M059J (cell line): ENCODE results near the gene HOXA4. TPM values are rescaled to one million over a fixed set of nuclear protein-coding genes. Genes with fewer than 3 reads are reported as not detected.

Source experiments
- DNase-seq: peaks from one replicate; pipeline ENCODE4 v3.0.0-alpha.2; 2012; ENCODE audit warnings: low read depth
- total RNA-seq: library from RNA; depleted of rRNA; stranded (reverse); fragments of >200 nt; shearing (Covaris generic); gene quantifications from 2 replicates; pipeline ENCODE4 v1.2.3, GENCODE V29; 2014

The HOXA4 gene
- total RNA-seq, 1 experiment from 2014 or later: 5.8 TPM

DNA sequence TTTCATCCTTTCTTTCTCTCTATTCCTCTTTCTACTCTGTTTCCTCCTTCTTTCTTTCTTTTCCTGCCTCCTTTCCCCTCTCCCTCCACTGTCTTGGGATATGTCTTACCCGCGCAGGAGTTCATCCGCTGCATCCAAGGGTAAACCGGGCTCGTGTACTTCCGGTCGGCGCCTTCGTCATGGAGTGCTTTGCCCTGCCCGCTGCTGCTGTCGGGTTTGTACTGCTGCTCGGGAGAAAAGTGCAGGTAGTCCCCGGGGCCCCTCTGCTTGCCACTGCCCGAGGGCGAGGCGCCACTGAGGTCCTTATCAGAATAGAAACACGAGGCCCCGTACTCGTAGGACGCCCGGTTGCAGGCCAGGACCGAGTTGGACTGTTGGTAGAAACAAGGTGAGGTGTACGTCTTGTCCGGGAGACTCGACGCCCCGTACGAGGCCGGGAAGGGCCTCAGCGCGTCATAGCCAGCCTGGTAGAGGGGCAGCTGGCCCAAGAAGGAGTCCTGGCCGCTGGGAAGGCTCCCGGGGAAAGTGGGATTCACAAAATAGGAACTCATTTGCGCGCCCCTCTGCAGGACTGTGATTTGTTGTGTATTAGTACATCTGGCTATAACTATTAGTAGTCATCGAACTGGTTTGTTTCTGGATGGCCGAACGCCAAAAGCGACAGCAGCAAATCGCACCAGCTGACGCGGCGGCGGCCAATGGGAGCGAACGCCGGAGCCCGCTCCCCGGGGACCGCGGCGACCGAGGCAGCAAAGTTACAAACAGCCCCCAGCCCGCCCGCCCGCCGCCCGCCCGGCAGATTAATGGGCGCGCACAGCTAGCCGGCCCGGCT lies 16.9 kb upstream of the HOXA4 start, which contains the start of gene HOXA6:
TSS of gene HOXA6 (minus strand) at position 576 of the 832 bp plus-strand sequence. CDS start at position 551, 25 bp downstream.
- DNase-seq: no peak

- no peak for DNase-seq
These were observed 16.1 kb upstream of the HOXA4 start for GRCh38 chr7:27146491-27147198.

- no peak for DNase-seq
These were observed 15.4 kb upstream of the HOXA4 start for GRCh38 chr7:27145914-27146412.

DNA sequence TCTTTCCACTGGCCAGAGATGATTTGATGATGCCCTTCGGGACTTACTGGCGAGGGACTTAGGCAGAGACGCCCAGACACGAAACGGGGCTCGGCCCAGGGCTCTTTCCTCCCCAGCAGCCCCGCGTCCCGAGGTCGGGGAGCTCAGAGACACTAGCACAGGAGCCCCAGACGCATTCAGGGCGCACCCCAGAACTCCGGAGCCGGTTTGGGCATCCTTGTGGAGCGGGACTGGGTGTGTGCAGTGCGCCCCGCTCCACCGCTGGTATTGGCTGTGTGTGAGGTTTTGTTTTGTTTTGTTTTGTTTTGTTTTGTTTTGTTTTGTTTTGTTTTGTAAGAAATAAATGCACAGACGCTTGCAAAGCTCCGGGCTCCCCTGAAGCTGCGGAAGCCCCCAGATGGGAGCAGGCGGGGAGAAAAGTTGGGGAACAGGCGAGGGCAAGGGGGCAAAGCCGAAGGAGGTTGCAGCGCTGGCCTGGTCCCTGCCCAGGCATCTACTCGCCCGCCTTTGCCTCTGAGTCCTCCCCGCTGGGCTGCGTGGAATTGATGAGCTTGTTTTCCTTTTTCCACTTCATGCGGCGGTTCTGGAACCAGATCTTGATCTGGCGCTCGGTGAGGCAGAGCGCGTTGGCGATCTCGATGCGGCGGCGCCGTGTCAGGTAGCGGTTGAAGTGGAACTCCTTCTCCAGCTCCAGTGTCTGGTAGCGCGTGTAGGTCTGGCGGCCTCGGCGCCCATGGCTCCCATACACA lies 14.8 kb upstream of the HOXA4 start:
- no peak for DNase-seq

- no peak for DNase-seq
These were observed 14.2 kb upstream of the HOXA4 start for GRCh38 chr7:27144781-27145164.

DNA sequence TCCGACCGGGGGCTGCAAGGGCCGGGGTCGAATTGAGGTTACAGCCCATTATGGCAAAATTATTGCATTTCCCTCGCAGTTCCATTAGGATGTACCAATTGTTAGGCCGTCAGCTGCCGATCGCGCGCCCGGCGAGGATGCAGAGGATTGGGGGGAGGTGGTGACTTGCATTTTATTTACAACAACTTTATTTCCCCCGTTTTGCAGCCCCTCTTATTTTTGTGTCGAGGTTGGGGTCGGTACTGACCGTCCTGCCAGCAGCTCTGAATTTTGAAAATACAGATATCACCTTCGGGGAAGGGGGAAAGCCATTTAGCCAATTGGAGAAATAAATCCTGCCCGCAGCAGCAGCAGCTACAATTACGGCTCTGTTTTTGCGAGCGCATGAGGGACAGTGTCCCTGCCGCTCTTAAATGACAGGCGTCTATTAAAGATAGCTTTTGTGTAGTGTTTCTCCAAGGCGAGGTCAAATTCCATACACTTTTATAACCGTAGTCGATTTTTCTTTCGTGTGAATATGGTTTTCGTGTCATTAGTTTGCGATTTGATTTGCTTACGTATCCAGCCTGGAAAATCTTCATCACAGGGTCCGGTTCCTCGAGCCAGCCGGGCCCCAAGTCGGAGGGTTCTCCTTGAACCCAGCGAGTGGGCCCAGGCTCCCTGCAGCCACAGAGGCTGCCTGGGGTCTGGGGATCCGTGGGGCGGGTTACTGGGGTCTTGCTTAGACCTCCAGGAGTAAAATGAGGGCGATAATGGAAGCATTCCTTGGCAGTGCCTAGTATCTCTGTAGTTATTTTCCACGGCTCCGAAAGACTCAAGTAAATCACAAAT lies 13.6 kb upstream of the HOXA4 start:
- no peak for DNase-seq

- peak; percentile 89 for DNase-seq
These were observed 12.7 kb upstream of the HOXA4 start, which contains the start of gene HOXA5 for GRCh38 chr7:27143023-27143949. Gene HOXA5, minus strand, starts transcription at chr7:27143681. Its CDS starts 74 bp downstream, at chr7:27143607.

DNA sequence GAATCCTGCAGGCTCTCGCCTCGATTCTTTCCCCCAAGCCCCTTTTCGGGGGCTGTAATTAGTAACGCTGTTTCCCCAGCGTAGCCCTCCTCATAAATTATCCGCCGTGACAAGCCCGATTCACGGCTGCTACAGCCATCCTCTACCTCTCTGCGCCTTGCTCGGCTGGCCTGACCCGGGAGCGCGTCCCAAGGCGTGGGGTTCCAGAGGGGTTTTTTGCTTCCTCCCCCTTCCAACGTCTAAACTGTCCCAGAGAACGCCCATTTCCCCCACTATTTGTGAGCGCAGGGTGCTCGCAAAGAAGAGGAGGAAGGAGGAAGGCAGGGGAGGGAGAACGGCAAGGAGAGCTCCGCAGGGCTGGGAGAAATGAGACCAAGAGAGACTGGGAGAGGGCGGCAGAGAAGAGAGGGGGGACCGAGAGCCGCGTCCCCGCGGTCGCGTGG lies 12.0 kb upstream of the HOXA4 start:
- DNase-seq: no peak

DNA sequence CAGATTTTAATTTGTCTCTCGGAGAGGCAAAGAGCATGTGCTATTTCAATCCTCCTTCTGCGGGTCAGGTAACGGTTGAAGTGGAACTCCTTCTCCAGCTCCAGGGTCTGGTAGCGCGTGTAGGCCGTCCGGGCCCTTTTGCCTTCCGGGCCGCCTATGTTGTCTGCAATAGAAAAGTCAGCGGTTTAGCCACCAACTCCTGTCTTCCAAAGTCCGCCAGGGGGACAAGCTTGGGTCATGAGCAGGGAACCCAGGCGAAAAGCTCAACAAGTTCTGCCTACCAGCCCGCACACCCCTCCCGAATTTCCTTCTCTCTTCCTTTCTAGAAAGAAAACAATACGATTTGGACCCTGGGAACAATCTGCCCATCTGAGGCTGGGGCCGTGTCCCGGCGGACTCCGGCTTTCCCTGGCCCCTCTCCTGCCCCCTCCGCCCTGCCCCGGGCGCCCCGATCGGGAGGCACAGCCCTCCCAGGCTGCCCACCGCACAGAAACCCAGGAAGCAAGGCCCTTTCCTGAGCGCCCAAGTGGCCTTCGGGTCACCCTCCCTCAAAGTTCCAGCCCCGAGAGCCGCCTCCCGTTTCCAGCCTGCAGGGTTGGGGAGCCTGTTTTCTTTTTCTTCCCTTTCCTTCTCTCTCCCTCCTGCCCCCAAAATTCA lies 11.5 kb upstream of the HOXA4 start:
- no peak for DNase-seq

DNA sequence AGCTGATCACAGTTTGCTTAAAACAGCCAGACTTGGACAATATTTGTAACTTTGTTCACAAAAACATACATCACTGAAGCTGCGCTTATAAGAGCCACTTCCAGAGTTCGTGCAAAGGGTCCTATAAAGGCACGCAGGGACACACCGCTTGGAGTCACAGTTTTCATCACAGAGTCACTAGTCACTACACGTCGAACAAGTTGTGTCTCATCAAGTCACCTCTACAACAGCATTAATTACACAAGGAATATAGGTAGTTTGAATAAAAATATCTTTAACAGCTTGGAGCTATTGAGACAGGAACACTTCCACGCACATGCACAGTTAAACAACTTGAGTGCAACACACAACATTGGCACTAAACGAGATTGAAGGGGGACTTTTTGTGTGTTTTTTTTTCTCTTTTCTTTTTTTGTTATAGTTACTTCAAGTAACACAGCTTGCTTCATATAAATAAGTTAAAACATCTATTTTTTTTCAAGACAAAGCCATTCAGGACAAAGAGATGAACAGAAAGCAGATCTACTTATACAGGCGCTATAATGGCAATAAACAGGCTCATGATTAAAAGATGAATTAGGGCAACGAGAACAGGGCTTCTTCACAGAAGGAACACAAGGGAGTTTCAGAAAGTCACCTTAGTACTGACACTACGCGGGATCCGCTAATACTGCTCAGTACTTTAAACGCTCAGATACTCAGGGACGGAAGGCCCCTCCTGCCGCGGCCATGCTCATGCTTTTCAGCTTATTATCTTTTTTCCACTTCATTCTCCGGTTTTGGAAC lies 10.8 kb upstream of the HOXA4 start:
- no peak for DNase-seq

GRCh38 chr7:27140126-27140857 lies 9.7 kb upstream of the HOXA4 start:
- DNase-seq: no peak

DNA sequence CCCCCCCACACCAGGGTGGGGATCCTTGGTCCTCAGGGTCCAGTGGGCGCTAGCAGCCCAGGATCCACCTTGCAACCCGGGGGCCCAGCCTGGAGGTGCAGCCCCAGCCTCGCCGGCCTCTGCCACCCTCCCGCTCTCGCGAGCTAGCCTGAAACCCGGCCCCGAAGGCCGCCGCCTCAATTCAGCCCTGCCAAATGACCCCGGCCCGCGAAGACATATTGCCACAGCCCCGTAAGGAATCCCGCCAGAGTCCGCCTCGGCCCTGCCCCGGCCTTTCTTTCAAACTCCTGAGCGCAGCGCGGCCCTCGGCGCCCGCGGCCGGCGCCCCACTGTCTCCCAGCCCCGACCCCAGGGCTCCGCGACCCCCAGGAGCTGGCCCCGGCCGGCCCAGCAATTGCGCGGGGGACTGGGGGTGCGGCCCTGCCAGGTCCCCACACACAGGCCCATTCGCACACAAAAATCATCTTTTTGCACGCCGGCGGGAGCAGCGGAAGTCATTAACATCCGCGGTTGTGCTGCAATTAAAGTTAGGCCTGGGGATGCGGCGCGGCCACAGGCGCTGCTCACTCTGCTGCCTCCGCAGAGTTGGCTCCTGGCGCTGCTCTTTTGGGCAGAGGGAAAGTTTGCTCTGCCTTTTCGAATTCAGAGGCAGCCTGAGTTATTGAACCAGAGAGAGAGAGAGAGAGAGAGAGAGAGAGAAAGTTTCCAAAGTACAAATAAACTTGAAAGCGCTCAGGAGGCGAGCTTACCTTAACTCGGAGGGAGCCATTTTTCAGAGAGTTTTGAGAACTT lies 9.0 kb upstream of the HOXA4 start:
- DNase-seq: no peak

DNA sequence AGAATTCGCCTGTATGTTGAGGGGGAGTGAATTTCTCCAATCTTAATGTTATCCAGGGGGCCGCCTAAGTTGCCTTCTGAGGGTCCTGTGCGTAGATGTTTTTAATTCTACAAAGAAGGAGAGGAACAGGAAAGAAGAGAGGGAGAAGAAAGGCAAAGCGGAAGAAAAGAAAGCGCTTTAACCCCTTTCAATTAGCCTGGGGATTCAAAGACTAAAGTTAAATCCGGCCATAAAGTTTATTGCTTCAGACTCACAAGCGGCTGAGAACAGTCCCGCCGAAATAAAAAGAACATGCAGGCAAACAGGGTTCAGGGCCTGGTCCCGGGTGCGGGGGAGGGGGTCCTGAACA lies 8.4 kb upstream of the HOXA4 start:
- no peak for DNase-seq

DNA sequence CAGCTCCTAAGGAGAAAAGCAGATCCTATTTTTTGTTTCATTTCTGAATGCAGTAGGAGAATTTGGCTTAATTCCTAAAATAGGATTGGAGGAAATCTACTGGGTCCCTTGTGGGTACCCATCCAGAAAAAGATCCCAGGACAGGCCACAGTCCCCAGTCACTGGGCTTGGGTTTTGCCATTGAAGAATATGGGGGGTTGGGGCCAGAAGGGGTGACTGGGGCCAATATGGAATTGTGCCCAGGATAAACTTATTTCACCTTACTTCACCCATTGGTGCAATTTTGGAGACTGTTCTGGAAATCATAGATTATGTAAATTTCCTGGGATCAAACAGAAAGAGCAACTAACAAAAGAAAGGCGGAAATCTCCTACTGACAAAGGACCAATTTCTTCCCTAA lies 7.9 kb upstream of the HOXA4 start:
- DNase-seq: no peak

DNA sequence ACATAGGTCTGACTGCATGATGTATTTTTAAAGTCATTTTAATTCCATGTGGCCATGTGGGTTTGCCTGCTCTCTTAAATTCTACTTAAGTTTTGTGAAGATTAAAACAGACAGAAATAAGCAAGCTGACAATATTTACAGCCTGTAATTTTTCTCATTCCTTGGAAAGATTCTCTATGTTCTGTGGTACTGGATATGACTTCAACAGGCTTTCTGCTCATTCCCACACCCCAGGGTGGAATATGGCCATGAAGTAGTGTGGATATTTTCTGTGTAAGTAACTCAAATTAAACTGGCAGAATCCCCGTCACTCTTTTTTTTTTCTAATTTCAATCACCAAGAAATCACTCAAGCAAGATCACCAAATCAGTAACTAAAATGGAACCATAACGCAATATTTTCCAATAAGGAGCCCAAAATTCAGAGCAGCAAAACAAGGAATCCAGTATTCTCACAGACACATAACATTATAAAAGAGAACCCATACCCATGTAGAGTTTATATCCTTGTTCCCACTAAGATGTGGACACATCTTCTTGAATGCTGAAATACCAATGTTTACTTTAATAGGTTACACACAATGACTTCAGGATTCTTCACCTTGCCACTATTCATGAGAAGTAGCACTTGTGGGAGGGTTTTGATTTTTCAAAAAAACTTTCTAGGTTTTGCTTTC lies 7.2 kb upstream of the HOXA4 start:
- DNase-seq: no peak

- DNase-seq: peak; percentile 97
These were observed 3.8 kb upstream of the HOXA4 start for GRCh38 chr7:27134392-27134791.
